GM12801 (cell line): ENCODE results near the gene KDM3B.

ENCODE experiments used
- TF ChIP-seq, protein P1 (sequence below): IDR thresholded peaks from one replicate; pipeline ENCODE4 v1.5.1; 2011; ENCODE audit warnings: control low read depth; ENCODE audit not compliant: insufficient read length; ENCODE audit errors: extremely low read depth

The KDM3B gene

DNA sequence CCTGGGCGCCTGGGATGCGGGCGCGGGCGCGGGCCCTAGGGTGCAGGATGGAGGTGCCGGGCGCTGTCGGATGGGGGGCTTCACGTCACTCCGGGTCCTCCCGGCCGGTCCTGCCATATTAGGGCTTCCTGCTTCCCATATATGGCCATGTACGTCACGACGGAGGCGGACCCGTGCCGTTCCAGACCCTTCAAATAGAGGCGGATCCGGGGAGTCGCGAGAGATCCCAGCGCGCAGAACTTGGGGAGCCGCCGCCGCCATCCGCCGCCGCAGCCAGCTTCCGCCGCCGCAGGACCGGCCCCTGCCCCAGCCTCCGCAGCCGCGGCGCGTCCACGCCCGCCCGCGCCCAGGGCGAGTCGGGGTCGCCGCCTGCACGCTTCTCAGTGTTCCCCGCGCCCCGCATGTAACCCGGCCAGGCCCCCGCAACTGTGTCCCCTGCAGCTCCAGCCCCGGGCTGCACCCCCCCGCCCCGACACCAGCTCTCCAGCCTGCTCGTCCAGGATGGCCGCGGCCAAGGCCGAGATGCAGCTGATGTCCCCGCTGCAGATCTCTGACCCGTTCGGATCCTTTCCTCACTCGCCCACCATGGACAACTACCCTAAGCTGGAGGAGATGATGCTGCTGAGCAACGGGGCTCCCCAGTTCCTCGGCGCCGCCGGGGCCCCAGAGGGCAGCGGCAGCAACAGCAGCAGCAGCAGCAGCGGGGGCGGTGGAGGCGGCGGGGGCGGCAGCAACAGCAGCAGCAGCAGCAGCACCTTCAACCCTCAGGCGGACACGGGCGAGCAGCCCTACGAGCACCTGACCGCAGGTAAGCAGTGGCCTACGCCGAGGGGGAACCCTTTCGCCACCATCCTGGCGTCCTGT lies 113.0 kb downstream of the KDM3B start, which contains the start of gene EGR1:
Gene EGR1, plus strand, starts transcription at position 219 of the 864 bp plus-strand sequence. Its CDS starts 283 bp downstream, at position 502.
- TF ChIP-seq, protein P1, sequence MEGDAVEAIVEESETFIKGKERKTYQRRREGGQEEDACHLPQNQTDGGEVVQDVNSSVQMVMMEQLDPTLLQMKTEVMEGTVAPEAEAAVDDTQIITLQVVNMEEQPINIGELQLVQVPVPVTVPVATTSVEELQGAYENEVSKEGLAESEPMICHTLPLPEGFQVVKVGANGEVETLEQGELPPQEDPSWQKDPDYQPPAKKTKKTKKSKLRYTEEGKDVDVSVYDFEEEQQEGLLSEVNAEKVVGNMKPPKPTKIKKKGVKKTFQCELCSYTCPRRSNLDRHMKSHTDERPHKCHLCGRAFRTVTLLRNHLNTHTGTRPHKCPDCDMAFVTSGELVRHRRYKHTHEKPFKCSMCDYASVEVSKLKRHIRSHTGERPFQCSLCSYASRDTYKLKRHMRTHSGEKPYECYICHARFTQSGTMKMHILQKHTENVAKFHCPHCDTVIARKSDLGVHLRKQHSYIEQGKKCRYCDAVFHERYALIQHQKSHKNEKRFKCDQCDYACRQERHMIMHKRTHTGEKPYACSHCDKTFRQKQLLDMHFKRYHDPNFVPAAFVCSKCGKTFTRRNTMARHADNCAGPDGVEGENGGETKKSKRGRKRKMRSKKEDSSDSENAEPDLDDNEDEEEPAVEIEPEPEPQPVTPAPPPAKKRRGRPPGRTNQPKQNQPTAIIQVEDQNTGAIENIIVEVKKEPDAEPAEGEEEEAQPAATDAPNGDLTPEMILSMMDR = no peak

DNA sequence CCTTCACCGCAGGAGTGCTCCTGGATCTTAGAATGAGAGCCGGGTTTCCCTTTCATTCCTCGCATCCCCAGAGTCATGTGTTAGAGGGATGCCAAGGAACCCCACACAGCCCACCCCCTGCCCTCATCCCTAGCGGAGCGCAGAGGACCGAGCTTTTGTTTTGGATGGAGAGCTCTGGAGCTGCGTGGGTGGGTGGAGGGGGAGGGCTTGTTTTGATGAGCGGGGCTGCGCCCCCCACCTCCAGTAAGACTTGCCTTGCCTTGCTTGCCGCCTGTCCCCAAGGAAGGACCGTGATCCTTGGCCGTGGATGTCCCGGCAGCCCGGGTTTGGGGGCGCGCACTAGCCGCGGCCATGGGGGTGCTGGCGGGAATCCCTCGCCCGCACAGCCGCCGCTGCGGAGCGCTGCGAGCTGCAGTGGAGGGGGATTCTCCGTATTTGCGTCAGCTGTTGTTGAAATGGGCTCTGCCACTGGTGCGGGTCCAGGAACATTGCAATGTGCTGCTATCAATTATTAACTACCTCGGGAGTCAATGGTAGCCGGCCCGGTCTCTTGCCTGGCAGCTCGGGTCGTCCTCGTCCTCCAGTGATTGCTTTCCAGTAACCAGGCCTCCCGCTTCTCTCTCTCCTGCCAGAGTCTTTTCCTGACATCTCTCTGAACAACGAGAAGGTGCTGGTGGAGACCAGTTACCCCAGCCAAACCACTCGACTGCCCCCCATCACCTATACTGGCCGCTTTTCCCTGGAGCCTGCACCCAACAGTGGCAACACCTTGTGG lies 113.8 kb downstream of the KDM3B start:
- TF ChIP-seq, protein P1 = no peak

DNA sequence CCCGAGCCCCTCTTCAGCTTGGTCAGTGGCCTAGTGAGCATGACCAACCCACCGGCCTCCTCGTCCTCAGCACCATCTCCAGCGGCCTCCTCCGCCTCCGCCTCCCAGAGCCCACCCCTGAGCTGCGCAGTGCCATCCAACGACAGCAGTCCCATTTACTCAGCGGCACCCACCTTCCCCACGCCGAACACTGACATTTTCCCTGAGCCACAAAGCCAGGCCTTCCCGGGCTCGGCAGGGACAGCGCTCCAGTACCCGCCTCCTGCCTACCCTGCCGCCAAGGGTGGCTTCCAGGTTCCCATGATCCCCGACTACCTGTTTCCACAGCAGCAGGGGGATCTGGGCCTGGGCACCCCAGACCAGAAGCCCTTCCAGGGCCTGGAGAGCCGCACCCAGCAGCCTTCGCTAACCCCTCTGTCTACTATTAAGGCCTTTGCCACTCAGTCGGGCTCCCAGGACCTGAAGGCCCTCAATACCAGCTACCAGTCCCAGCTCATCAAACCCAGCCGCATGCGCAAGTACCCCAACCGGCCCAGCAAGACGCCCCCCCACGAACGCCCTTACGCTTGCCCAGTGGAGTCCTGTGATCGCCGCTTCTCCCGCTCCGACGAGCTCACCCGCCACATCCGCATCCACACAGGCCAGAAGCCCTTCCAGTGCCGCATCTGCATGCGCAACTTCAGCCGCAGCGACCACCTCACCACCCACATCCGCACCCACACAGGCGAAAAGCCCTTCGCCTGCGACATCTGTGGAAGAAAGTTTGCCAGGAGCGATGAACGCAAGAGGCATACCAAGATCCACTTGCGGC lies 114.6 kb downstream of the KDM3B start:
- TF ChIP-seq, protein P1 = no peak

DNA sequence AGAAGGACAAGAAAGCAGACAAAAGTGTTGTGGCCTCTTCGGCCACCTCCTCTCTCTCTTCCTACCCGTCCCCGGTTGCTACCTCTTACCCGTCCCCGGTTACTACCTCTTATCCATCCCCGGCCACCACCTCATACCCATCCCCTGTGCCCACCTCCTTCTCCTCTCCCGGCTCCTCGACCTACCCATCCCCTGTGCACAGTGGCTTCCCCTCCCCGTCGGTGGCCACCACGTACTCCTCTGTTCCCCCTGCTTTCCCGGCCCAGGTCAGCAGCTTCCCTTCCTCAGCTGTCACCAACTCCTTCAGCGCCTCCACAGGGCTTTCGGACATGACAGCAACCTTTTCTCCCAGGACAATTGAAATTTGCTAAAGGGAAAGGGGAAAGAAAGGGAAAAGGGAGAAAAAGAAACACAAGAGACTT lies 115.2 kb downstream of the KDM3B start:
- TF ChIP-seq, protein P1 = no peak

DNA sequence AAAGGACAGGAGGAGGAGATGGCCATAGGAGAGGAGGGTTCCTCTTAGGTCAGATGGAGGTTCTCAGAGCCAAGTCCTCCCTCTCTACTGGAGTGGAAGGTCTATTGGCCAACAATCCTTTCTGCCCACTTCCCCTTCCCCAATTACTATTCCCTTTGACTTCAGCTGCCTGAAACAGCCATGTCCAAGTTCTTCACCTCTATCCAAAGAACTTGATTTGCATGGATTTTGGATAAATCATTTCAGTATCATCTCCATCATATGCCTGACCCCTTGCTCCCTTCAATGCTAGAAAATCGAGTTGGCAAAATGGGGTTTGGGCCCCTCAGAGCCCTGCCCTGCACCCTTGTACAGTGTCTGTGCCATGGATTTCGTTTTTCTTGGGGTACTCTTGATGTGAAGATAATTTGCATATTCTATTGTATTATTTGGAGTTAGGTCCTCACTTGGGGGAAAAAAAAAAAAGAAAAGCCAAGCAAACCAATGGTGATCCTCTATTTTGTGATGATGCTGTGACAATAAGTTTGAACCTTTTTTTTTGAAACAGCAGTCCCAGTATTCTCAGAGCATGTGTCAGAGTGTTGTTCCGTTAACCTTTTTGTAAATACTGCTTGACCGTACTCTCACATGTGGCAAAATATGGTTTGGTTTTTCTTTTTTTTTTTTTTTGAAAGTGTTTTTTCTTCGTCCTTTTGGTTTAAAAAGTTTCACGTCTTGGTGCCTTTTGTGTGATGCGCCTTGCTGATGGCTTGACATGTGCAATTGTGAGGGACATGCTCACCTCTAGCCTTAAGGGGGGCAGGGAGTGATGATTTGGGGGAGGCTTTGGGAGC lies 115.9 kb downstream of the KDM3B start:
- TF ChIP-seq, protein P1 = no peak

DNA sequence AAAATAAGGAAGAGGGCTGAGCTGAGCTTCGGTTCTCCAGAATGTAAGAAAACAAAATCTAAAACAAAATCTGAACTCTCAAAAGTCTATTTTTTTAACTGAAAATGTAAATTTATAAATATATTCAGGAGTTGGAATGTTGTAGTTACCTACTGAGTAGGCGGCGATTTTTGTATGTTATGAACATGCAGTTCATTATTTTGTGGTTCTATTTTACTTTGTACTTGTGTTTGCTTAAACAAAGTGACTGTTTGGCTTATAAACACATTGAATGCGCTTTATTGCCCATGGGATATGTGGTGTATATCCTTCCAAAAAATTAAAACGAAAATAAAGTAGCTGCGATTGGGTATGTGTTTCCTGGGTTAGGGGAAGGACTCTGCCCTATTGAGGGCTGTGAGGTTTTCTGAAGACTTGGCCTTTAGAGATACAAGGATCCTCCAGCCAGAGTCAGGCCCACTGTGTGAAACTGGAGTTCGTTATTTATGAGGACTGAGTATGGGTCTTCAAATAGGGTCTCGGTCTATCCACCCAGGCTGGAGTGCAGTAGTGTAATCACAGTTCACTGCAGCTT lies 116.6 kb downstream of the KDM3B start:
- TF ChIP-seq, protein P1 = no peak
